GM12891 (cell line): ENCODE measurements around the gene MSANTD2. TPM values are rescaled to one million over a fixed set of nuclear protein-coding genes. Genes with fewer than 3 reads are reported as not detected.

Experiments used
- DNase-seq: peaks from one replicate; pipeline ENCODE4 v3.0.0; 2011; ENCODE audit warnings: low spot score; ENCODE audit not compliant: insufficient read length
- FAIRE-seq: peaks from 2 replicates; lab custom pipeline; 2011; peaks lifted over from hg19 to GRCh38; lab: Jason Lieb, UNC
- PAX5 ChIP-seq: IDR thresholded peaks from 2 replicates; pipeline ENCODE4 v1.6.1; 2011; ENCODE audit warnings: low read length, moderate library complexity, mild to moderate bottlenecking; ENCODE audit not compliant: insufficient read depth, severe bottlenecking
- POLR2A ChIP-seq: IDR thresholded peaks from 2 replicates; pipeline ENCODE4 v1.6.1; 2011; ENCODE audit warnings: low read depth, low read length, control low read depth
- POLR2AphosphoS5 ChIP-seq: IDR thresholded peaks from 2 replicates; pipeline ENCODE4 v1.6.1; 2011; ENCODE audit warnings: low read depth, low read length, control low read depth
- POU2F2 ChIP-seq: IDR thresholded peaks from 2 replicates; pipeline ENCODE4 v1.6.1; 2011; ENCODE audit warnings: low read depth, mild to moderate bottlenecking, control low read depth, low read length, moderate library complexity
- SPI1 ChIP-seq: IDR thresholded peaks from 2 replicates; pipeline ENCODE4 v1.6.1; 2011; ENCODE audit warnings: low read depth, low read length, control low read depth
- TAF1 ChIP-seq: IDR thresholded peaks from 2 replicates; pipeline ENCODE4 v1.6.1; 2011; ENCODE audit warnings: low read depth, low read length, control low read depth
- polyA plus RNA-seq: library from polyadenylated mRNA; unstranded; fragments of >200 nt; gene quantifications from one replicate; pipeline ENCODE4 v1.2.1, GENCODE V29; 2012; ENCODE audit warnings: low read depth, missing spikeins, inconsistent platforms; ENCODE audit not compliant: missing spikeins

The MSANTD2 gene
- polyA plus RNA-seq, result 2.7 TPM

DNA sequence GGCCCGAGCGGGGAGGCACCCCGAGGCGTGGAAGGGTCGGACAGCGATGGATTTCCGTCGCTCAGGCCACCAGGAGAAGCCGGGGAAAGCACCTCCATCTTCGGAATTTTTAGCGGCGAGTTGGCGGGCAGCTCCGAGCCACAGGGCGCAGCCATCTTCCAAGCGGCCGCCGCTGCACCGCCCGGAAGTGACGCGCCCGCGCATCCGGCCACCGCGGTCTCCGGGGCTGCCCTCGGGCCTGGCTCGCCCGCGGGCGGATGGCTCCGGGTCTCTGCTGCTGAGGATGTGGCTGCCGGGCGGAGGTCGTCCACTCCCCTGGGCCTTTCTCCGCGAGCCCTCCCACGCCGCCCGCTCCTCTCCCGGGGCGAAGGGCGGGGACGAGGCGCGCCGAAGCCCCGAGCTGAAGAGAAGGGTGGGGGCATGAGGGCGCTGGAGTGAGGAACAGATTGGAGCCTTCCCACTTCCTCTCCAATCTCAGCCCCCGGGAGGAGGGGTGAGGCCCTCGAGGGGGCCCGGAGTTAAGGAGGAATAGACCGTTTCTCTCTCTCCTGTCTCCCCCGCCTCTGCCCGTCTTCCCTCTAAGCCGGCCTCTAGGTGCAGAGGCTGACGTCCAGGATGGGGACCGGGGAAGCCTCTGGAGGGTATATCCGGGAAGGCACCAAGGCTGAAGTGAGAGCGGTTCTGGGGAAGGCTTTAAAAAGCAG is at the start of gene MSANTD2:
Gene MSANTD2, minus strand, starts transcription at position 181 of the 704 bp plus-strand sequence. Its CDS starts 26 bp downstream, at position 155.
- no peak; the same call in none of the 2 replicates for TF ChIP-seq POU2F2
- peak; percentile 82 for TF ChIP-seq SPI1
- TF ChIP-seq POLR2A, result peak; percentile 89
- peak; percentile 78 for TF ChIP-seq TAF1
- TF ChIP-seq POLR2AphosphoS5, result peak; percentile 85
- no peak for TF ChIP-seq PAX5
- DNase-seq (peak; percentile 77), FAIRE-seq (peak; percentile 88)

DNA sequence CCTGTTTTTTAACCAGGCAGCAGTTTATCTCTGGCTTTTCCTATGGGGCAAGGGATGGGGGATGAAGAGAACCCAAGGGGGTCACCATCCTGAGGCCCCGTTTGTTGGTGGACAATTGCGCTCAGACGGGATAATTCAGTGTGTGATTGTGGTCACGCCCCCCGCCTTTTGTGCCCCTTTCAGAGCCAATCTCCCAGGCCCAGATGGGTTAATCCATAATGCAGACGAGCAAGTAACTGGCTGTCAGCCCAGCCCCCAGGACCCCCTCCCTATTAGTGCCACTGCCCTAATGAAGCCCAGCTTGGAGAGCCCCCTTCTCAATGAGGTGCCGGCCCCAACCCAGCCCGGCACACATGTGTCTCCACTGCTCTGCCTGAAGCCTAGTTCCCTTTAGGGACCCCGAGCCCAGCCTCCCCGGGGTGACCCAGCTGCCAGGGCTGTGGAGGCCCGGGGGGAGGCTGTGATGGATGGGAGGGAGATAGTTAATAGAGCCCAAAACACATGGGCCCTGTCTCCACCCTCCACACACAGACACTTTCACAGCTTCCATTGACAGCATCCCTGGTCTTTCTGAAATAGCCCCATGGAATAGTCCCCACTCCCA is 46.0 kb upstream of the MSANTD2 start:
- DNase-seq (no peak), FAIRE-seq (no peak)
- TF ChIP-seq POLR2AphosphoS5 (no peak), PAX5 (no peak), TAF1 (no peak), POLR2A (no peak), POU2F2 (no peak)

DNA sequence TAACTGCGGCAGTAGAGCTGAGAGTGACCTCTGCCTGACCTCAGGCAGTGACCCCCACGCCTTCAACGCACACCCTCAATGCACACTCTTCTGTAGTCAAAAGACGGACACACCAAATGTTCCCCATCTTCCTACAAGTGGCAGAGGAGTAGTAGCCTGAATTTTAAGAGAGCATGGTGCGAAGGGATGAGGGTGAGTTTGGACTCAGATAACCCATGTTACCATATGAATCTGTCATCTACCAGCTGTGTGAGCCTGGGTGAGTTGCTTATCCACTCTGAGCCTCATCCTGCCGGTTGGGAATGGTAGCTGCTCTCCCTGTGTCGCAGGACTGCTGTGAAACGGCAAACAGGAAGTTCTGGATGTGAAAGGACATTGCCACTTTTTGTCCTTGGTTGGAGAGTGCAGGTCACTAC is 44.5 kb upstream of the MSANTD2 start:
- no peak for FAIRE-seq
- DNase-seq, result no peak
- TF ChIP-seq POLR2A, result no peak
- no peak for TF ChIP-seq TAF1
- TF ChIP-seq SPI1, result no peak
- no peak for TF ChIP-seq PAX5
- no peak for TF ChIP-seq POU2F2
- no peak for TF ChIP-seq POLR2AphosphoS5

DNA sequence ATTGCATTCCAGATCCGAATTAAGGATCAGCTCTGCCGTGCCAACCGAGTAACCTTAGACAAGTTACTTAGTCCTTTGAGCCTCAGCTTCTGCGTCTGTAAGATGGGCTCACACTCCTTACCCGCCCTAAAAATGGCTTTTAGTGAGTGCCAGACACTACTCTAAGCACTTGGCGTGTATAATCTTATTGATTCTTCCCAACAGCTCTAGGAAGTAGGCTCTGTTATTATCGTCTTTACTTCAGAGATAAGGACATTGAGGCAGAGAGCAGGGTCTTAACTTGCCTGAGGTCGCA is 43.4 kb upstream of the MSANTD2 start:
- DNase-seq (no peak), FAIRE-seq (no peak)
- TF ChIP-seq PAX5 (no peak), TAF1 (no peak), POLR2A (no peak), SPI1 (no peak), POU2F2 (no peak), POLR2AphosphoS5 (no peak)

DNA sequence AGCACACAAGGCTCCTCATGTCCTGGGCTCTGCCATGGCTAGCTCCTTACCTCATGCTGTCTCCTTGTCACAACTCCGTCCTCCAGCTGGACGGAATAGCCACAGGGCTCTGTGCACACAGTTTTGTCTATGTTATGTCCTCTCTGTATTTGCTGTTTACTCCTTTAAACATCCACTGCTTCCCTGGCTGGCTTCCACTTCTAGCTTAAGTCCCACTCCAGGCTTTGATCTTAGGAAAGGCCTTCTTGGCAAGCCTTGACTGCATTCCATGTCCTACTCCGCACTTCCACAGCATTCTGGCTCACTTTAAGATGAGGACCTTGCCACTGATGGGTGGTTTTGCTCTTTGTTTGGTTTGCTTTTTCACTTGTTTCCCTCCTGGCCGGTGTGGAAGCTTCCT is 42.1 kb upstream of the MSANTD2 start:
- DNase-seq (no peak), FAIRE-seq (no peak)
- TF ChIP-seq POLR2A, result no peak
- no peak for TF ChIP-seq POLR2AphosphoS5
- no peak for TF ChIP-seq TAF1
- TF ChIP-seq SPI1, result no peak
- no peak for TF ChIP-seq PAX5
- no peak for TF ChIP-seq POU2F2

DNA sequence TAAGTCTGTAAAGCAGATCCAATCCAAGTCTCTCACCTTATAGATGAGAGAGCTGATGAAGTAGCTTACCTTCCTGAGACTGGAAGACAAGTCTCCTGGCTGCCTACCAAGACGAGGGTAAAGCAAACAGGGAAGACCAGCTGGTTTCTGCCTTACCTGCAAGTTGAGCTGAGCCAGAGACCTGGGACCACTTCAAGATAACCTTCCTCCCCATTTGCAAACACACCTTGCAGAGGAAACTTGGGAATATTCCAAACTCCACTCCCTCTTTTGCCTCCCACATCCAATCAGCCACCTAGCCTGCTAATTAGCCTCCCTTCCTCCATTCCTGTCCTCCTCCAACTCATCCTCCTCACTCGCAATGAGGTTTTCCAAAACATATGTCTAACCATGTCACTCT is 41.6 kb upstream of the MSANTD2 start:
- no peak for DNase-seq
- FAIRE-seq, result no peak
- no peak for TF ChIP-seq PAX5
- TF ChIP-seq POLR2AphosphoS5, result no peak
- no peak for TF ChIP-seq POU2F2
- TF ChIP-seq TAF1, result no peak
- no peak for TF ChIP-seq POLR2A
- no peak for TF ChIP-seq SPI1

DNA sequence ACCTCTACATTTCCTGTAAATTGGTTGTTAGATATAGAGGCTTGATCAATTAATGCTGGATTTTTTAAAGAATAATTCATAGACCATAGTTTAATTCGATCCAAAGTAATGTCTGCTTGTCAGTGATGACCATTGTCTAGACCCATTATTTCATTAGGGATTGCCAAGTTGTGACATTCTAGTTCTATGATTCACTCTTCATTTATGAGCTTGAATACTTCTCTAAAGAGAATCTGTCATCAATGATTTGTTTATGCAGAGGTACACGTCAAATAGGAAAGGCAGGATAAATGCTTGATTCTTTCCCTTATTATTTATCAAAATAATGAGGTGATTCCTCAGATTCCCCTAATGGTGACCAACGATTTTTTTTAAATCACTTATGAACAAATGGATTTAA is 41.0 kb upstream of the MSANTD2 start:
- DNase-seq (no peak), FAIRE-seq (no peak)
- TF ChIP-seq POLR2AphosphoS5, result no peak
- TF ChIP-seq POU2F2, result no peak
- no peak for TF ChIP-seq SPI1
- TF ChIP-seq POLR2A, result no peak
- TF ChIP-seq TAF1, result no peak
- TF ChIP-seq PAX5, result no peak

DNA sequence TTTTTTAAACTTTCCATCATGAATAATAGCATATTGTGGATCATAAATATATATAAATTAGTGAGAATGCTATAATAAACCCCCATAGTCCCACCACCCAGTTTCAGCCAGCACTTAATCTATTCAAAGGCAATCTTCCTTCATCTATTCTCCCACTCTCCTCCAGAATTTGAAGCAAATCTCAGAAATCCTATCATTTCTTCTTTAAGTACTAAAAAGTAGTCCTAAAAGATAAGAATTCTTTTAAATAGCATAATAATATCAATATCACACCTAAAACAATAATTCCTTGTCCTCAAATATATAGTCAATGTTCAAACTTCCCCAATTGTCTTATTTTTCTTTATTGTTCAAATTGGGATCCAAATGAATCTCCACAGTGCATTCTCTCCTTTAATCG is 40.5 kb upstream of the MSANTD2 start:
- DNase-seq, result no peak
- TF ChIP-seq TAF1 (no peak), POLR2A (no peak), POLR2AphosphoS5 (no peak), PAX5 (no peak), SPI1 (no peak), POU2F2 (no peak)
- FAIRE-seq, result no peak

DNA sequence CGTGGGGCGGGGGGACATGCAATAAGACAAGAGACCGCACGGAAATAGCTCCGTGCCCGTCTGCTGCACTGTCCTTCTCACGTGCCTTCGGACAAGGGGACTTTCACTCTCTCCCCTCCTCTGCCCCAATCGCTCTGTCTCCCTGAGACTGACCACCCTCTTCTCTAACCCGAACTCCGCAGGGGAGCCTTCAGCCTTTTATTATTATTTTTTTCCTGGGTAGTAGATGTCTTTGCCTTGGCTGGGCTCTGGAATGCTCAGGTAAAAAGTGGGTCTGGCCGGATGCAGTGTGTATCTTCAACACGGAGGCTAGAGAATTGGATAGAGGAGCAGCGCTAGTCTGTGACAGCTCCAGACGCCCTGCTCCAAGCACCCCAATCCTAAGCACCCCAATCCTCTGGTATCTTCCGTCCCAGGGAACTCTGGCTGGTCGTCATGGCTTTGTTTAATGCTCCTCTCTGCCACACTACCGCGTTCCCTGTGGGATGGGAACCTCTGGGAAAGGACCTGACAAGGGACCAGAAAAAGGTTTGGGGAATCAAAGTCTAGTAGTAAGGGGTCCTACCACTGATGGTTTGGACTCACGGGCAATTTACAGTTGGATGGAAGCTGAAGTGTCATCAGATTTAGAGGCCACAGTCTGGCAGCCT is 39.9 kb upstream of the MSANTD2 start:
- DNase-seq, result no peak
- no peak for FAIRE-seq
- TF ChIP-seq POU2F2 (no peak), POLR2AphosphoS5 (no peak)
